ENCODE results near the gene PKM. TPM values are rescaled to one million over a fixed set of nuclear protein-coding genes. Genes with fewer than 3 reads are reported as not detected.

PKM gene
- polyA plus RNA-seq, 1 donor, result 696 TPM

DNA sequence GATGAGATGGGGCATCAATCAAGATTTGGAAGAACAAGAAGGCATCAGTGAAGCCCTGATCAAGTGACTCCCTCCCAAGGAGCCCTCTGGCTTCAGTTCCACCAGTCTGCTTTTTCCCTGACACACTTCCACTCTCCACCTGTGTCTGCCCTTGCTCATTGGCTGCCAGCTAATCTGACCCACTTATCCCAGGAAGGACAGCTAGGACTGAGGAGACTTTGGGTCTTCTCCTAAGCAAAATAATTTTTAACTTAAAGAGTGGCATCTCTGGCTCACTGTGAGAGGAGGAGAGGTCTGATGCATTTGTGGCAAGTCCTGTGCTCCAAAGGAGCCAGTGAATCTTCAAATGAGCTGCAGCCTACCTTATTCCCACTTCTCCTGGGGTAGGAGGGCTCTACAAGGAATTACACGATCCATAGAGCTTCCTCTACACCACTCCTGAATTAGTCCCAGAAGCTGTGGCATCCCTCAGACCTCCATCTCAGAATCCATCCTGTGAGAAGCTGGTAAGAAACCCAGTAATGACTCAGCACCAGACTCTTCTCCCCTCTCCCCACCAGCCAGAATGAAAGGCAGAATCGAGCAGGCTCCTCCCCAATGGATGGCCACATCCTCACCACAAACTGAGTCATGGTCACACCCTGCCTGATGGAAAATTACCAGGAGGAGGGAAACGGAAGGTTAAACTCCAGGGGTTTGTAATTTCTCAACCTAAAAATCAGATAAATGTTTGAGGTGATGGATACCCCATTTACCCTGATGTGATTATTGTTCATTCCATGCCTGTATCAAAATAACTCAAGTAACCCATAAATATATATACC is 6.3 kb upstream of the PKM start:
- DNase-seq, result no peak

DNA sequence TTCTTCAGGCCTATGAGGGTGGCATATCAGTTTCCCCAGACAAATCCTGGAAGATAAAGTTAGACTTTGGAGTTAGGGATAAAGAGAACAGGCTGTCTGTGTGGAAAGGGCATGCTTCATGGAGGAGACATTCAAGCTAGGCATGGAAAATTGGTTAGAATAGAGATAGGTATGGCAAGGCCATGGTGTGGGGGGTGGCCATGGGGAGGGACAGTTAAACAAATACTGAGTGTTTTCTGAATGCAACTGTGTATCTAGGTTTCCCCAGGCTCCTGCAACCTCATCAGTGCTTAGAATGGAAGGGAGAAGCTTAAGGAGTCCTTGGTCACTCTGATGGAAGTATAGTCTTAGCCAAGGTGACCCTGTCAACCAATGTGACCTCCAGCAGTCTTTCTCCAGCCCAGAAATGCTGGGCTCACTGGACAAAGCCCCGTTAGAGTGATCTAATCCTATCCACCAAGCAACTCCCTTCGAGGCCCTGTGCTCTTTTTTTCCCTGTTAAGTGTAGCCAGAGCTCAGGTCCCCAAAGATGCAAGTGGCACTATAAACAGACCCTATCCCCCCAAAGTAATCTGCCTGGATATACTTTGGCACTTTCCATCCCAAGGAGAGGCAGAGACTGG is 5.5 kb upstream of the PKM start:
- no peak for DNase-seq

DNA sequence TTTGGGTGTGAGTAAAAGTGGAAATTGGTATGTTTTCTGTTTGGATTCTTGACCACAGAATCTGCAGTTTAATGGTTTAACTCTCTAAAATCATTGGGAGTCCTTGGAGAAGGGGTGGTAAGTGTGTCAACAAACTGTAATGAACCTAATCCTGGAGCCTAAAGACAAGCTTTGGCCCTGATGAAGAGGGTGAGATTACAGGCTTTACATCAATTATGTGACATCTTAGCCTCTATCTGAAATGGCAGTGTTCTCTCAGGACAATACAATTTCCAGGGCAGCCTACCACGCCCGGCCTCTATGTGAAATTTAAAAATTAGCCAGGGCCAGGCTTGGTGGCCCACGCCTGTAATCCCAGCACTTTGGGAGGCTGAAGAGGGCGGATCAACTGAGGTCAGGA is 4.3 kb upstream of the PKM start:
- no peak for DNase-seq

DNA sequence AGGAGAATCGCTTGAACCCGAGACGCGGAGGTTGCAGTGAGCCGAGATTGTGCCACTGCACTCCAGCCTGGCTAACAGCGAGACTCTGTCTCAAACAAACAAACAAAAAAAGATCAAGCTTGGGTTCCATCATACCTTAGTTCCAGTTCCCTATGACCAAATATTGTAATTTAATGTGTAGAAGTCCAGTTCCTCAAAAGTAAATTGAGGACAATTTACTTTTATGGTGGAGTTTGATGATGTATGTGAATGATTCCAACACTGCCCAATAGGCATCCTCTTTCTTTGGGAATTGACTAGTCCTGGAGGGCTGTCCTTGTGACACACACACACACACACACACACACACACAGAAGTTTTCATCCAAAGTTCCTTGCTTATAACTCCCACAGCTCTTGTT is 2.8 kb upstream of the PKM start:
- DNase-seq, result no peak

DNA sequence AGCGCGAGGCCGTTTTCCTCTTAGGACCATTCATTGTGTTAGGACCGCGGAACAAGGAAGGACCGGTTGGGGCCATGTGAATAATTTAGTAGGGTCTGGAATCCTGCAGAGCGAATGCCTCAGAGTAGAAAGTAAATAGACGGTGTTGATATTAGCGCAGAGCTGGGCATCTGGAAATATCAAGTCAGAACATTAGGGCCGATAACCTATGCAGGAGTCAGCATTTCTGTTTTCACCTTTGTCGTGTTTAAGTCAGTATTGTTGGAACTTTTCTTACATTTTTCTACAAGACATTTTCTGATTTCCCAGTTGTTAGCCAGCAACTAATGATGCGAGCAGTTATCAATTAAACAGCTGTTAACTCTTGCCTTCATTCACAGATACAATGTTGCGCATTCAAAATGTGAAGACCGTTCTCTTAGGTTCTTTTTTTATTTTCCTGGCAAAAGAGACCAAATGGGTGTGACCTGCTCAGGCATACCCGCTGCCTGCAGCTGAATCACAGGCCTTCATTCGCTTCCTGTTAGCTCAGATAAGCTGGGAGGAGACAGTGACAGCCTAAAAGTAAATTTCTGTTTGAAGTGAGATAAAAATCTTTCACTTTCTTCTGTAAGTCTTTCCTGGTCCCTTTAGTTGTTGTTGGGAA is 966 bp upstream of the PKM start:
- no peak for DNase-seq

DNA sequence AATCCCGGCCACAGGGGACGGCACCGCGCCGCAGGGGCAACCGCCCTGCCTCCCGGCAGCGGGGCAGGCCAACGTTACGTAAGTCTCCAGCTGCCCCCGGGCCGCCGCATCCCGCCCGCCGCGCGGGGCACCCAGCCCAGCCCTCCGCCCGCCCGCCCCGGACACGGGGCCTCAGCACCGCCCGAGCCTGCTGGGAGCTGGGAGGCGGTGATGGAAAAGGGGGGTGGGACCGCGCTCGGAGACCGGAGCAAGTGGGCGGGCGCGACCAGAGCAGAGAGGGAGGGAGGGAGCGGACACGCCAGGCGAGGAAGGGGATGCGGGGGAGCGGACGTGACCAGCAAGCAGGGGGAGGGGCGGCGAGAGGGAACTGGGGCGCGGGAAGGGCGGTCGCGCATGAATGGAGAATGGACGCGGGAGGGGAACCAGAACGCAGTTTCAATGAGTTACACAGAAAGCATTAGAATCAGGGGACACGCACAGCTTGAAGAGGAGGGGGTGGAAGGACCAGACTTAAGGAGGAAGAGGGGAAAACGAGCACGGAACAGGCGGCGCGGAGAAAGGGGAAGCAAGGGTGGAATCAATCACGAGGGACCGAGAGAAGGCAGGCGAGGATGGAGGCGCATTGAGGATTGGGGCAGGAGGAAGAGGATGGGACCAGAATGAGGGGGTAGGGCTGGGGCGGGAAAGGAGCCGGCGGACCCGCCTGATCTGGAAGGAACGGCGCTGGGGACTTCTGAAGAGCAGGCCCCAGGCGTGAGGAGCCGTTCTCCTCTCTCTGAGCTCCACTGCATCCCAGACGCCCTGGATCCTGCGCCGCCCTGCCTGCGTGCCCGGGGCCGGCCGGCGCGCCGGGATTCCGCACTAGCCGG is 559 bp downstream of the PKM start:
- peak; percentile 92 for DNase-seq

DNA sequence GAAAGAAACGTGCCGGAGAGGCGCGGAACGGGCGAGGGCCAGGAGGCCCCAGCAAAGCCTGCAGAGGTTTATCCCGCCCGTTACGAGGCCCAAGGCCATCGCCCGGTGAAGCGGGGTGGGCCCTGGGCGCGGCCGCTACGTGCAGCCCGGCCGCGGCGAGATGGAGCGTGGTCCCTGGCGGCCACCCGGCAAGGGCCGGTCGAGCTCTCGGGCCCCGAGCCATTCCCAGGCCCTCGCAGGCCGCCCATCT is 1.1 kb downstream of the PKM start:
- no peak for DNase-seq

DNA sequence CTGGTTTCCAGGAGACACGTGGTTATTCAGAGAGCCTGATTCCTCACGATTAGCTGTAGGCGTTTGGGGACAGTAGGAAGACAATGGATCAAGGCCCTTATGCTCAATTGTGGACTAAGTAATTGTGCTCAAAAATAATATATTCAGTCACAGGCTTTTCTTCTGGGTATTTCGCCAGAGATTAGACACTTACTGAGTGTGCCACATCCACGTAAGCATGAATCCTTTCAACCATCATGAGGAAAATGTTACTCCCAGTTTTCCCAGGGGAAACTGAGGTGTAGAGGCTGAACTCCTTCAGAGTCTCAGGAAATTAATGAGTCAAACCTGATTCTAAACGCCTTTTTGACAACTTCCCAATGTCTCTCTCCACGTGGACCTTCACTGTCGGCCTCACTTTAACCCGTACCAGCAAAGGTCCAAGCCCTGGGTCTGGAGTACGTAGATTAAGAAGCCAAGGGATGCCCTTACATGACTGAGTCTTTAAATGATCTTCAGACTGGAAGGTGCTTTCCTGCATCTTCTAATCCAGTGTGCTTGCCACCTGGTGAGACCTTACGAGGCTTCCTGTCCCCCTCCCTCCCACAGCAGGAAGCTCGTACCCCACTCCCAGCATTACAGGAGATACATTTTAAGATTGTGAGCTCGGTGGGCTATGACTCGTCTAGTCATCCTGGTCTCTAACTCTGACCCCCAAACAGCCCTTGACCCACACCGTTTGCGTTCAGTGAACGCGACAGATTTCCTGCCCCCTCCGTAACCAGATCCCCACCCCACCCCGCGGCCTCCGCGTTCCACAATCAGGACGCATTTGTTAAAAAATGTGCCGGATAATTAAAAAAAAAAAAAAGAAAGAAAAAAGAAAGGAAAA is 1.7 kb downstream of the PKM start:
- DNase-seq, result no peak

DNA sequence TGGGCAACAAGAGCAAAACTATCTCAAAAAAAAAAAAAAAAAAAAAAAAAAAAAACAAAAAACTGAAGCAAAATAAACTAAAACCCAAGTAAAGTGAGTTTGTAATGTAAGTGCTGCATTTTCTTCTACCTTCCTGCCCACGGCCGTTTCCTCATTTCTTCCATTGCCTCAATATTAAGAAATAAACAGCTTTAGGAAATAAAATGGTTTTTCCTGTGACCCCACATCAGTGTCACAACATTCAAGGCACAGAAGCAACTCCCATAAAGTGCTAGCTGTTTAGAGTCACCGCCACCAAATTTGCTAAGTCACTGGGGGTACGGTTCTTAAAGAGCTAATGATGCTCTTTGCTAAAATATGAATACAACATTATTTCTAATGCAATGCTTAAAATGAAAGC is 3.3 kb downstream of the PKM start:
- no peak for DNase-seq

DNA sequence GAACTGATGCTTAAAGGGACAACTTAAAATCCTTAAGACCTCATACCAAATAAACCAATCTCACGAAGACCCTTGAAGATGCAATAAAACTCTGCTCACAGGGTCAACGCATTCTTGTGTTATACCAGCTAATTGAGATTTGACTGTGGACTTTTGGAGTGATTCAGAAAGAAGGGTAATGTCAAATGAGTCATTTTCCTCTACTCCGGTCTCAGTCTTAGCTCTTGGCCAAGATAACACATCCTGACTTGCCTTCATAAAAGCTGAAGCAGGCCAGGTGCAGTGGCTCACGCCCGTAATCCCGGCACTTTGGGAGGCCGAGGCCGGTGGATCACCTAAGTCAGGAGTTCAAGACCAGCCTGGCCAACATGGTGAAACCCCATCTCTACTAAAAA is 3.8 kb downstream of the PKM start:
- DNase-seq, result no peak

DNA sequence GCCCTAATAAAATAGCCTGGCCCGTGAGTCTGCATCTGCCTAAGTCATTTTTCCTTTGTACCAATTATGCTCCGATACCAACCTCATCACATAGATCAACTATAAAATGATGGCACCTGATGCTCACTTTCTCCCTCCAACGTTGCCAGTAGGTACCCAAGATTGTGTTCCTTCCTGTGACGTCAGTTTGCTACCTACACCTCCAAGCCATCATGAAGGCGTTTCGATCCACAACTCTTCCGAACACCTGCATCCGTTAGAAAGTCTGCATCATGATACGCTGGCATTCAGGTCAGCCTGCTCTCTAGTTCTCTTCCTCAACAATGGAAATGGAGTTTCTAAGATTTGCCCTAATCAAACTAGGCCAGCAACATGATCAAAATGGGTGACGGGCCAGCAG is 7.7 kb downstream of the PKM start:
- DNase-seq, result no peak

DNA sequence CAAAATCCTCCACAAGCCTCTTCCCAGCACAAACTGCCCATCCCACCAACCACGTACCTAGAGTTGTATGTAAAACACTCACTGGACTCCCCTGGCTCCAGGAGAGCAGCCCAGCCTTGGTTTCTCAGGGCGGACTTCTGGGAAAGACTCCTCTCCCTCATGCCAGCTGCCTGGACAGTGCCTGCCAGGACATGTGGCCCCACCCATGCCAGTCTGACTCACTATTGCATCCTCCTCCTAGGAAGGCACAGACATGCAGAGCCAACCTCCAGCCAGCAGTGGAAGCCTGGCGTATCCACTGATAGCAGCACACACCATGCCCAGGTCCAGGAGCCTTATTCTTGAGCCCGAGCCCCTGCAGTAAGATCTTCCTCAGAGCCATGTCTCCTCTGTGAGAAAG is 8.6 kb downstream of the PKM start:
- no peak for DNase-seq

DNA sequence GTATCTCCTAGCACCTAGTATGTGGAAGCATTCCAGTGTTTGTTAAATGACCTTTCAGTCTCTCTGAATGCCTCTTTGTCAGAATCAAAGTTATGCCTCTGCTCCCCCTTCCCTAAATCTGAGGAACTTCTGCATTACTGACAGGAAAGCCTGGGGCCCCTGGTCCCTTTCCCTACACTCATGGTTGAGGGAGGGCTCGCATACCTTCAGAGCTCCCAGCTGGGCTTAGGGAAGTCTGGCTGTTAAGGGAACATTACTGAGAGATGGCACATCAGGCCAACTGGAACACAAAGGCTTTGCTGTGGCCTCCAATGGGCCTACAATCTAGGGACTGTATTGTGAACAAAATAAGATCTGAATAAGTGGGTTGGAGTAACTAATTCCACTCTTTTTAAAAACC is 10.3 kb downstream of the PKM start:
- DNase-seq, result no peak

DNA sequence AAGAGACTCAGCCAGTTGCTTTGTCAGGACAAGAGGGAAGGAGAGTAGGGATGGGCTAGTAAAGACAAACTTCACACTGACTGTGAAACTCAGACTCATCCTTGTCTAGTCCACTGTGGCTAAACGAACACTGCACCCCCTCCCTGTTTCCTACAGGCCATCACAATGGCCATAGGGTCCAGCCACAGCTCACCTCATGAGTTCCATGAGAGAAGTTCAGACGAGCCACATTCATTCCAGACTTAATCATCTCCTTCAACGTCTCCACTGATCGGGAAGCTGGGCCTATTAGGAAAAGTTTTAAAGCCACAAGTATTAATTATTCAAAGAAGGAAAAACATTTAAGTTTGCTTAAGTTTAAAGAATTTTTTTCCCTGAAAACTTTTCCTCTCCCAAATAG is 13.8 kb downstream of the PKM start:
- DNase-seq, result no peak

DNA sequence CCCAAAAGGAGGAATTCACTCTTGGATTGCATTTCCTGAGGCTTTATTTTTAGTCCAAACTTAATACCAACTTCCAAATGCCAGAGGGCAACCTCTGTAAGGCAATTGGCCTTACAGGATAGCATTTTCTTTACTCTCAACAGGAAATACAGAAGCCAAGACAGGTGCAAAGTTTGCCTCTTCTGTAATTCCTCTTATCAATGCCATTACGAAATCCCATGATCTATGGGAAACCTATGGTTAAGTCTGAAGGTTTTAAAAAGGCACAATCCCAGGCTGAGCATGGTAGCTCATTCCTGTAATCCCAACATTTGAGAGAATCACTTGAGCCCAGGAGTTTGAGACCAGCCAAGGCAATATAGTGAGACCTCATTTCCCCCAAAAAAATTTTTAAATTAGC is 14.9 kb downstream of the PKM start:
- no peak for DNase-seq

DNA sequence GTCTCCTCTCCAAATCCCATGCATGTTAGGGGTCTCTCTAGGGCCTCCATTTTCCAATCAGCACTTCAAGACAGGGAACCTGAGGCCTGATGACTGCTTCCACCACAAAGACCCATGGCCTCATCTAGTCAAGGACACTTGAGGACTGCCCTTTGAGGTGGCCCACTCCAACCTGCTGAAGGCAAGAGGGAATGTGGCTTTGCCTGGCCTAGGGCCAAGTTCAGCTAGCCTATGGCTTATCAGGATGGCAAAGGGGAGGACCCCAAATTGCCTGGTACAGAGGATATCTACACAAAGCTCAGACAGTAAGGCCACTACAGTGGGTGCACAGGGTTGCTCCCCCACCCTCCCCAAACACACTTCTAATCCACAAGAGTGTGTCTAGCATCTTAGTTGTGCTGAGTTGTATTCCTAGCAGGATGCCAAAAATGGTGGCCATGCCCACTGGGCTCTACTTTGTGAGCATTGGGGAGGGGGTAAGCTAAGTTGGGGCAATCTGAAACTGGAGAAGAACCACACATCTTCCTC is 23.4 kb downstream of the PKM start:
- DNase-seq, result no peak

DNA sequence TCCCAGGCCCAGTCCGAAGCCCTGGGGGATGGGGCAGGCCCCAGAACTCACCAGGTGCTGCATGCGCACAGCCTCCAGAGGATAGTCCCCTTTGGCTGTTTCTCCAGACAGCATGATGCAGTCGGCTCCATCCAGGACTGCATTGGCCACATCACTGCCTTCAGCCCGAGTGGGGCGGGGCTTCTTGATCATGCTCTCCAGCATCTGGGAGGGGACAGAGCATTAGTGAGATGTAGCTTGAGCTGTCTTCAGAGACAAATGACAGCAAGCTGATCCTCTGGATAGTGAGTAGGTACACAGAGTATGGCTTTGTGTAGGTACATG is 24.4 kb downstream of the PKM start:
- no peak for DNase-seq

DNA sequence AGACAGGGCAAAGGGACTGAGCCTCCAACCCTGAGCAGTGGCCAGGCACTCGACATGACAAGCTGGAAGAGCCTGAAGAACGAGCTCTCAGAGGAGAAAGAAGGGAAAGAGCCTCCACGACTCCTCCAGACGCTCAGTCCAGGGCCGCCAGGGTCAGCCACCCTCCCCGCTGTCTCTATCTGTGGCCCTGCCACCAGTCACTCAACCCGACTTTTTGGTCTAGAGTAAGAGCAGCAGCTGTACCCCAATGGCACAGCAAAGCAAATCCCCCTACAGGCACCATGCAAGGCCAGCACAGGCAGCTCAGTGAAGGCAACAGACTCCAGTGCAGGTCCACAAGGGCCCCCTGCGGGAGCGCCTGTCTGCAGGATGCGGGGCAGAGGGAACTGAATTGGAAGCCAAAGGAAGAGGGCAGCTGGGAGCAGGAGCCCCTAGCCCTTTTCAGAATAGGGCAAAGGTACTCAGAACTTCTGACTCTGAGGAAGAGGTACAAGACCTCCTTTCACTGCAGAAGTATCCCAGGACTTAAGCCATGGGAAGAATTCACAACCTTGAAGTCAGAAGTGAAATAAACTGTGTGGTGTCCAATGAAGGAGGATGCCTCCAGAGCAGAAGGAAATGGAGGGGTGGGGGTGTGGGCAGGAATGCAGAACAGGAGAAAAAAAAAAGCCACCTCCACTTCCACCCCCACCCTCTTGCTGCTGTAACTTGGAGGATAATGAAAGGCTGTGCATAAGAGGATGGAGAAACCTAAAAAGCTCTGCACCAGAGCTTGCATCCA is 24.9 kb downstream of the PKM start:
- DNase-seq, result no peak

DNA sequence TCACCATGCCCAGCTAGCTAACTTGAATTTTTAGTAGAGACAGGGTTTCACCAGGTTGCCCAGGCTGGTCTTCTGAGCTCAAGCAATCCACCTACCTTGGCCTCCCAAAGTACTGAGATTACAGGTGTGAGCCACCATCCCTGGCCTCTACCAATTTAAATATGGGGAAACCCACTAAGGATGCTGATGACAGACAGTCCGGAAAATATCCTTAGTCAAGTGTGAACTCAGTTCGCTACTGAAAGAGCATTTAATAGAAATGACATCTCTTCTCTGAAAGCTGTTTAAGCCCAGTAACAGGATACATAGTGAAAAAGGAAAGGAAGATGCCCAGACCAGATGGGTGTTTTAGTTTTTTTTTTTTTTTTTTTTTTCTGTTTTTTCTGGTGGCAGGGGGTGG is 25.7 kb downstream of the PKM start:
- no peak for DNase-seq

DNA sequence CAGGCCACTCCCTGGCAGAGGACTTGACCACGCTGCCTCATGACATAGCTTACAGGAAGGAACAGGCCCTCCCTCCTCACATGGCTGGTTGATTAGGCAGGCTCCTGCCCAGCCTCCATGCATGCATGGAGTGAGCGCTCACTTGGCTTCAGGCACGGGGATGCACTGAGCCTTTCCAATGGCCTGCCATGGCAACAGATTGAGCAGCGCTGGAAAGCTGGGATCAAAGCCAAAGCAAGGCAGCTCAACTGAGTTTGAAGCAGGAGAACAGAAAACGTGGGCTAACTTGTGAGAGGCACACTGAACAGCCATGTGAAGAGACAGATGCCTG is 27.5 kb downstream of the PKM start:
- peak; percentile 22 for DNase-seq

All from left kidney (tissue), 2 donors.